Right atrium auricular region (tissue), 2 donors: ENCODE data around the gene LONRF2. TPM values are rescaled to one million over a fixed set of nuclear protein-coding genes. Genes with fewer than 3 reads are reported as not detected.

Experiments used
- DNase-seq: peaks from one replicate; pipeline ENCODE4 v3.0.0-alpha.2; 2019; ENCODE audit warnings: low spot score
- H3K27ac ChIP-seq, 2 donors: fragments of 200-600 bp; sonication (generic); 1 replicate in 1 of 2; 2 replicates in 1 of 2; pipeline ENCODE4 v1.5.1; 2016 to 2019
- H3K27me3 ChIP-seq, 2 donors: fragments of 200-600 bp; sonication (generic); one replicate each; pipeline versions ENCODE4 v1.5.1 to v1.6.0; 2017 to 2019
- H3K36me3 ChIP-seq: fragments of 200-600 bp; sonication (generic); one replicate; pipeline ENCODE4 v1.5.1; 2016
- H3K4me1 ChIP-seq, 2 donors: fragments of 200-600 bp; sonication (generic); one replicate each; pipeline versions ENCODE4 v1.5.1 to v1.6.0; 2017 to 2019
- H3K4me3 ChIP-seq, 2 donors: fragments of 200-600 bp; sonication (generic); 1 replicate in 1 of 2; 2 replicates in 1 of 2; pipeline ENCODE4 v1.5.1; 2017 to 2019; ENCODE audit warnings: mild to moderate bottlenecking in 1 of 2, moderate library complexity in 1 of 2
- H3K9me3 ChIP-seq, 2 donors: fragments of 200-600 bp; sonication (generic); one replicate each; pipeline ENCODE4 v1.5.1; 2019
- CTCF ChIP-seq, 2 donors: fragments of 200-600 bp; sonication (generic); IDR thresholded peaks; one replicate each; pipeline ENCODE4 v1.5.1; 2019; ENCODE audit warnings: antibody characterized with exemption in 2 of 2
- total RNA-seq, 2 donors: library from RNA; depleted of rRNA; stranded (reverse); fragments of >200 nt; gene quantifications; one replicate each; pipeline ENCODE4 v1.1.0, GENCODE V29; 2016

Gene LONRF2
- total RNA-seq, 2 donors from 2014 or later = 11.3 to 18.9 TPM

GRCh38 chr2:100276716-100277115 lies 45.6 kb downstream of the LONRF2 start:
- DNase-seq = no peak
- no peak overlapping the region for H3K27ac ChIP-seq
- H3K9me3 ChIP-seq = no peaks in the 10 kb centered on the region
- no peaks in the 10 kb centered on the region for H3K36me3 ChIP-seq
- H3K27me3 ChIP-seq = no peaks in the 10 kb centered on the region
- no peak overlapping the region for H3K4me3 ChIP-seq
- no peaks in the 10 kb centered on the region for H3K4me1 ChIP-seq
- TF ChIP-seq CTCF (IDR thresholded peaks at IDR 0.05) = no peak

GRCh38 chr2:100275200-100275589 lies 47.1 kb downstream of the LONRF2 start:
- DNase-seq = no peak
- H3K36me3 ChIP-seq = no peaks in the 10 kb centered on the region
- H3K4me3 ChIP-seq = no peak overlapping the region
- H3K27ac ChIP-seq = no peak overlapping the region
- H3K27me3 ChIP-seq = no peaks in the 10 kb centered on the region
- TF ChIP-seq CTCF (IDR thresholded peaks at IDR 0.05) = no peak
- no peaks in the 10 kb centered on the region for H3K4me1 ChIP-seq
- H3K9me3 ChIP-seq = no peaks in the 10 kb centered on the region

- Histone ChIP-seq H3K27ac (no peak overlapping the region), H3K9me3 (no peaks in the 10 kb centered on the region), H3K4me3 (no peak overlapping the region), H3K27me3 (no peaks in the 10 kb centered on the region), H3K4me1 (no peaks in the 10 kb centered on the region), H3K36me3 (no peaks in the 10 kb centered on the region)
- DNase-seq = no peak
- no peak for TF ChIP-seq CTCF (IDR thresholded peaks at IDR 0.05)
Observed at GRCh38 chr2:100274566-100275199, 47.6 kb downstream of the LONRF2 start.

- TF ChIP-seq CTCF (IDR thresholded peaks at IDR 0.05) = no peak
- no peak for DNase-seq
- Histone ChIP-seq H3K4me3 (no peak overlapping the region), H3K36me3 (no peaks in the 10 kb centered on the region), H3K4me1 (no peaks in the 10 kb centered on the region), H3K9me3 (no peaks in the 10 kb centered on the region), H3K27me3 (no peaks in the 10 kb centered on the region), H3K27ac (no peak overlapping the region)
Observed at GRCh38 chr2:100274076-100274475, 48.2 kb downstream of the LONRF2 start.

GRCh38 chr2:100273387-100273786 lies 48.9 kb downstream of the LONRF2 start:
- Histone ChIP-seq H3K27ac (peak overlapping the region; percentile 3 to 36), H3K4me1 (no peaks in the 10 kb centered on the region), H3K27me3 (no peaks in the 10 kb centered on the region), H3K9me3 (no peaks in the 10 kb centered on the region), H3K36me3 (no peaks in the 10 kb centered on the region), H3K4me3 (no peak overlapping the region)
- TF ChIP-seq CTCF (IDR thresholded peaks at IDR 0.05) = no peak
- no peak for DNase-seq

GRCh38 chr2:100272841-100273329 lies 49.4 kb downstream of the LONRF2 start:
- no peak for TF ChIP-seq CTCF (IDR thresholded peaks at IDR 0.05)

More at GRCh38 chr2:100272841-100273329, 49.4 kb downstream of the LONRF2 start:
- no peak for DNase-seq
- Histone ChIP-seq H3K27ac (peak overlapping the region; percentile 3 to 36), H3K4me1 (no peaks in the 10 kb centered on the region), H3K27me3 (no peaks in the 10 kb centered on the region), H3K9me3 (no peaks in the 10 kb centered on the region), H3K4me3 (no peak overlapping the region), H3K36me3 (no peaks in the 10 kb centered on the region)
